Stimulated activated CD4-positive, alpha-beta T cell treated with anti-CD3 and anti-CD28 coated beads, TNF-alpha, amount 100 ng/mL, for 48 hours (primary cell): Measurements from ENCODE around the gene JPT2.
"Not testable (repeated sequence)": the region's sequence is repeated elsewhere in the genome, so short reads cannot be mapped to it uniquely, and the experiment has no call there.

Experiments used
- DNase-seq, 3 donors: peaks; one replicate each; pipeline ENCODE4 v3.0.0-alpha.2; 2020; ENCODE audit warnings: low read depth in 3 of 3

The JPT2 gene

GRCh38 chr16:1732071-1732470 lies 54.0 kb downstream of the JPT2 start:
- no peak for DNase-seq

GRCh38 chr16:1732551-1732987 lies 54.5 kb downstream of the JPT2 start:
- DNase-seq, result not testable (repeated sequence)

- no peak for DNase-seq
Measured at GRCh38 chr16:1734123-1734522, 56.0 kb downstream of the JPT2 start.

- no peak for DNase-seq
Measured at GRCh38 chr16:1734816-1735215, 56.7 kb downstream of the JPT2 start.

GRCh38 chr16:1740234-1740633 lies 62.2 kb downstream of the JPT2 start:
- DNase-seq, result no peak

- no peak for DNase-seq
Measured at GRCh38 chr16:1740781-1741490, 62.9 kb downstream of the JPT2 start.

- no peak for DNase-seq
Measured at GRCh38 chr16:1741553-1742165, 63.6 kb downstream of the JPT2 start.

- no peak for DNase-seq
Measured at GRCh38 chr16:1743376-1744337, 65.6 kb downstream of the JPT2 start.

- no peak for DNase-seq
Measured at GRCh38 chr16:1744338-1744840, 66.3 kb downstream of the JPT2 start.

GRCh38 chr16:1745181-1745899 lies 67.3 kb downstream of the JPT2 start:
- DNase-seq, result no peak

GRCh38 chr16:1745900-1746692 lies 68.0 kb downstream of the JPT2 start:
- no peak for DNase-seq

- no peak for DNase-seq
Measured at GRCh38 chr16:1746693-1747195, 68.7 kb downstream of the JPT2 start.

GRCh38 chr16:1747934-1748333 lies 69.9 kb downstream of the JPT2 start:
- DNase-seq, result no peak

GRCh38 chr16:1749152-1750117 lies 71.4 kb downstream of the JPT2 start:
- DNase-seq, result no peak
